Lower lobe of right lung (tissue), 2 donors: ENCODE data around the gene MAGED2. TPM values are rescaled to one million over a fixed set of nuclear protein-coding genes. Genes with fewer than 3 reads are reported as not detected.
"Not testable (repeated sequence)": the region's sequence is repeated elsewhere in the genome, so short reads cannot be mapped to it uniquely, and the experiment has no call there.

Experiments used
- ATAC-seq, 2 donors: fragments of 200-7000 bp; cut with Tn5 transposase; one replicate each; pipeline ENCODE4 v1.9.1; 2020 to 2022; ENCODE audit warnings: mild to moderate bottlenecking in 2 of 2, moderate library complexity in 2 of 2
- DNase-seq: peaks from one replicate; pipeline ENCODE4 v3.0.0-alpha.2; 2020
- H3K27ac ChIP-seq: fragments of 200-600 bp; one replicate; pipeline ENCODE4 v1.8.0; 2022
- H3K27me3 ChIP-seq: fragments of 200-600 bp; one replicate; pipeline ENCODE4 v1.8.0; 2022; ENCODE audit warnings: low read depth
- H3K36me3 ChIP-seq: fragments of 200-600 bp; one replicate; pipeline ENCODE4 v1.8.0; 2022; ENCODE audit warnings: mild to moderate bottlenecking
- H3K4me1 ChIP-seq: fragments of 200-600 bp; one replicate; pipeline ENCODE4 v1.8.0; 2022
- H3K4me3 ChIP-seq: fragments of 200-600 bp; one replicate; pipeline ENCODE4 v1.8.0; 2022; ENCODE audit warnings: mild to moderate bottlenecking
- H3K9me3 ChIP-seq: fragments of 200-600 bp; one replicate; pipeline ENCODE4 v1.8.0; 2022
- intact Hi-C: fragments of 100-400 bp; cut with DNase I; formaldehyde crosslinking; loops from one replicate; pipeline ENCODE4 v1.11.0; 2022
- total RNA-seq: library from RNA; stranded (reverse); fragmentation: NEBNext Ultra II Directional; extraction: Animal tissue kit (Norgen Biotek cat#: 25700); gene quantifications from one replicate; pipeline ENCODE4 v1.2.1, GENCODE V29; 2021
- TF ChIP-seq, protein P1 (sequence below): fragments of 200-600 bp; IDR thresholded peaks from one replicate; pipeline ENCODE4 v1.8.0; 2022; ENCODE audit warnings: antibody characterized with exemption, mild to moderate bottlenecking
- donor health status: DM: no; HTN: yes; CAD: no; lungs with severe emphysema.

The MAGED2 gene
- total RNA-seq, 1 donor from 2014 or later, result 88.3 TPM

- ATAC-seq (no peak), DNase-seq (no peak)
- H3K36me3 ChIP-seq, result no peaks in the 10 kb centered on the region
- H3K4me3 ChIP-seq, result no peak overlapping the region
- H3K27ac ChIP-seq, result no peak overlapping the region
- H3K9me3 ChIP-seq, result no peaks in the 10 kb centered on the region
- no peaks in the 10 kb centered on the region for H3K4me1 ChIP-seq
- TF ChIP-seq, protein P1, sequence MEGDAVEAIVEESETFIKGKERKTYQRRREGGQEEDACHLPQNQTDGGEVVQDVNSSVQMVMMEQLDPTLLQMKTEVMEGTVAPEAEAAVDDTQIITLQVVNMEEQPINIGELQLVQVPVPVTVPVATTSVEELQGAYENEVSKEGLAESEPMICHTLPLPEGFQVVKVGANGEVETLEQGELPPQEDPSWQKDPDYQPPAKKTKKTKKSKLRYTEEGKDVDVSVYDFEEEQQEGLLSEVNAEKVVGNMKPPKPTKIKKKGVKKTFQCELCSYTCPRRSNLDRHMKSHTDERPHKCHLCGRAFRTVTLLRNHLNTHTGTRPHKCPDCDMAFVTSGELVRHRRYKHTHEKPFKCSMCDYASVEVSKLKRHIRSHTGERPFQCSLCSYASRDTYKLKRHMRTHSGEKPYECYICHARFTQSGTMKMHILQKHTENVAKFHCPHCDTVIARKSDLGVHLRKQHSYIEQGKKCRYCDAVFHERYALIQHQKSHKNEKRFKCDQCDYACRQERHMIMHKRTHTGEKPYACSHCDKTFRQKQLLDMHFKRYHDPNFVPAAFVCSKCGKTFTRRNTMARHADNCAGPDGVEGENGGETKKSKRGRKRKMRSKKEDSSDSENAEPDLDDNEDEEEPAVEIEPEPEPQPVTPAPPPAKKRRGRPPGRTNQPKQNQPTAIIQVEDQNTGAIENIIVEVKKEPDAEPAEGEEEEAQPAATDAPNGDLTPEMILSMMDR, result no peak
- intact Hi-C loops, result no loop called here
- no peaks in the 10 kb centered on the region for H3K27me3 ChIP-seq
Observed at GRCh38 chrX:54826598-54826997, 19.1 kb downstream of the MAGED2 start.

DNA sequence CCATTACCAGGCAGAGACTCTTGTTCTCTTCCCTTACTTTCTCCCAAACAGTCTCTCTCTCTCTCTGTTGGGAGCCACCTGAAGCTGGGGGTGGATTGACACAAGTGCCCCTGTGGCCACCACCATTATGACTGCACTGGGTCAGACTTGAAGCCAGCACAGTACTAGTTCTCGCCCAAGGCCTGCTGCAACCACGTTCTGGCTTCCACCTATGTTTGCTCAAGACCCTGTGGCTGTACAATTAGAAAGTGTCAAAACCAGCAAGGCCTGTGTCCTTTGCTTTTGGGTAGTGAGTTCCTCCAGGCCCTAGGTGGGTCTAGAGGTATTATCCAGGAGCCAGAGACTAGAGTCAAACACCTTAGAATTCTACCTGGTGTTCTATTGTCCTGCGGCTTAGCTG is 31.0 kb downstream of the MAGED2 start:
- Histone ChIP-seq H3K27ac (no peak overlapping the region), H3K4me3 (no peak overlapping the region), H3K27me3 (no peaks in the 10 kb centered on the region), H3K36me3 (no peaks in the 10 kb centered on the region), H3K4me1 (no peaks in the 10 kb centered on the region), H3K9me3 (no peaks in the 10 kb centered on the region)
- intact Hi-C loops, result no loop called here
- ATAC-seq (no peak), DNase-seq (no peak)
- TF ChIP-seq, protein P1, result no peak

GRCh38 chrX:54841184-54841874 is 33.8 kb downstream of the MAGED2 start:
- ATAC-seq, DNase-seq, H3K27me3 ChIP-seq, intact Hi-C loops, H3K9me3 ChIP-seq, H3K27ac ChIP-seq, H3K36me3 ChIP-seq, H3K4me1 ChIP-seq, H3K4me3 ChIP-seq: not testable (repeated sequence)

GRCh38 chrX:54842607-54843006 is 35.1 kb downstream of the MAGED2 start:
- no peak for DNase-seq
- Histone ChIP-seq H3K4me3 (no peak overlapping the region), H3K9me3 (no peaks in the 10 kb centered on the region), H3K36me3 (no peaks in the 10 kb centered on the region), H3K27ac (no peak overlapping the region), H3K4me1 (no peaks in the 10 kb centered on the region), H3K27me3 (no peaks in the 10 kb centered on the region)
- intact Hi-C loops, result no loop called here
- TF ChIP-seq, protein P1, result no peak
- no peak for ATAC-seq

- TF ChIP-seq, protein P1, result no peak
- Histone ChIP-seq H3K27ac (no peak overlapping the region), H3K4me3 (no peak overlapping the region), H3K4me1 (no peaks in the 10 kb centered on the region), H3K9me3 (no peaks in the 10 kb centered on the region), H3K36me3 (no peaks in the 10 kb centered on the region), H3K27me3 (no peaks in the 10 kb centered on the region)
- ATAC-seq (no peak), DNase-seq (no peak)
- intact Hi-C loops, result no loop called here
Observed at GRCh38 chrX:54843050-54843449, 35.5 kb downstream of the MAGED2 start.

DNA sequence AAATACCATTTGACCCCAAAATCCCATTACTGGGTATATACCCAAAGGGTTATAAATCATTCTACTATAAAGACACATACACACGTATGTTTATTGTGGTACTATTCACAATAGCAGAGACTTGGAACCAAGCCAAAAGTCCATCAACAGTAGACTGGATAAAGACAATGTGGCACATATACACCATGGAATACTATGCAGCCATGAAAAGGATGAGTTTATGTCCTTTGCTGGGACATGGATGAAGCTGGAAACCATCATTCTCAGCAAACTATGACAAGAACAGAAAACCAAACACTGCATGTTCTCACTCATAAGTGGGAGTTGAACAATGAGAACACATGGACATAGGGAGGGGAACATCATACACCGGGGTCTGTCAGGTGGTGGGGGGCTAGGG is 40.2 kb downstream of the MAGED2 start:
- ATAC-seq, H3K4me1 ChIP-seq, H3K36me3 ChIP-seq, intact Hi-C loops, H3K9me3 ChIP-seq, H3K27ac ChIP-seq, H3K27me3 ChIP-seq, H3K4me3 ChIP-seq, DNase-seq: not testable (repeated sequence)
